SK-N-SH (cell line): ENCODE data around the gene RAI14. TPM values are rescaled to one million over a fixed set of nuclear protein-coding genes. Genes with fewer than 3 reads are reported as not detected.

ENCODE experiments used
- CTCF ChIA-PET: fragments of 300-600, 350-600 bp; formaldehyde crosslinking; extraction: SDS; loops from one replicate; lab custom pipeline; 2021; lab: Yijun Ruan, JAX
- POLR2A ChIA-PET: fragments of 350-600 bp; sonication (Branson Sonifier 250); formaldehyde crosslinking; extraction: SDS; loops from one replicate; lab custom pipeline; 2020; ENCODE audit warnings: antibody characterized with exemption, inconsistent platforms; lab: Yijun Ruan, JAX
- DNase-seq: peaks from one replicate; pipeline ENCODE4 v3.0.0; 2012
- H2AFZ ChIP-seq: fragments of 200-600 bp; sonication (generic); 2 replicates; pipeline ENCODE4 v1.8.1; 2016; ENCODE audit warnings: antibody characterized with exemption, mild to moderate bottlenecking, low read depth
- H3F3A ChIP-seq: fragments of 200-600 bp; sonication (generic); replicated peaks from 2 replicates; pipeline ENCODE3; 2016; ENCODE audit warnings: antibody characterized with exemption, mild to moderate bottlenecking; ENCODE audit not compliant: insufficient read depth
- H3K27ac ChIP-seq, 2 experiments: fragments of 200-500 bp in 1 of 2; fragments of 200-600 bp in 1 of 2; sonication (Bioruptor generic) in 1 of 2; sonication (generic), shearing (Covaris generic) in 1 of 2; 2 replicates each; pipeline versions ENCODE4 v1.5.1 to v1.6.1; 2014 to 2016; ENCODE audit warnings: low read depth in 2 of 2, inconsistent platforms in 1 of 2, low read length in 1 of 2, mild to moderate bottlenecking in 1 of 2, mixed read lengths in 1 of 2
- H3K27me3 ChIP-seq: fragments of 200-600 bp; sonication (generic), shearing (Covaris generic); 2 replicates; pipeline ENCODE4 v1.6.1; 2016; ENCODE audit warnings: mixed run types; ENCODE audit not compliant: insufficient read depth
- H3K36me3 ChIP-seq, 2 experiments: fragments of 200-500 bp in 1 of 2; fragments of 200-600 bp in 1 of 2; sonication (Bioruptor generic) in 1 of 2; sonication (generic) in 1 of 2; replicated peaks in 1 of 2; 2 replicates each; pipeline versions ENCODE3 to v1.5.1; 2014 to 2016; ENCODE audit warnings: low read length in 1 of 2, mild to moderate bottlenecking in 1 of 2; ENCODE audit not compliant: insufficient read depth in 2 of 2, control insufficient read depth in 1 of 2
- H3K4me1 ChIP-seq, 2 experiments: fragments of 200-500 bp in 1 of 2; fragments of 200-600 bp in 1 of 2; sonication (Bioruptor generic) in 1 of 2; sonication (generic), shearing (Covaris generic) in 1 of 2; 2 replicates each; pipeline versions ENCODE4 v1.5.1 to v1.6.1; 2014 to 2016; ENCODE audit warnings: low read depth in 1 of 2, low read length in 1 of 2, mixed run types in 1 of 2; ENCODE audit not compliant: insufficient read depth in 2 of 2, control insufficient read depth in 1 of 2
- H3K4me2 ChIP-seq: fragments of 200-600 bp; sonication (generic), shearing (Covaris generic); 2 replicates; pipeline ENCODE4 v1.6.1; 2017; ENCODE audit warnings: mixed run types
- H3K4me3 ChIP-seq, 2 experiments: fragments of 200-500 bp in 1 of 2; fragments of 200-600 bp in 1 of 2; sonication (Bioruptor generic) in 1 of 2; sonication (generic), shearing (Covaris generic) in 1 of 2; 2 replicates each; pipeline versions ENCODE4 v1.5.1 to v1.8.1; 2014 to 2016; ENCODE audit warnings: low read depth in 2 of 2, inconsistent platforms in 1 of 2, low read length in 1 of 2, mild to moderate bottlenecking in 1 of 2, mixed read lengths in 1 of 2, moderate library complexity in 1 of 2
- H3K79me2 ChIP-seq: fragments of 200-600 bp; sonication (generic); 2 replicates; pipeline ENCODE4 v1.8.1; 2017; ENCODE audit warnings: mild to moderate bottlenecking; ENCODE audit not compliant: insufficient read depth
- H3K9ac ChIP-seq: fragments of 200-600 bp; sonication (generic); 2 replicates; pipeline ENCODE4 v1.6.1; 2017; ENCODE audit warnings: mixed run types
- H3K9me2 ChIP-seq: fragments of 200-600 bp; sonication (generic); 2 replicates; pipeline ENCODE4 v1.6.1; 2017; ENCODE audit warnings: mixed run types
- H3K9me3 ChIP-seq: fragments of 200-600 bp; sonication (generic); 2 replicates; pipeline ENCODE4 v1.6.1; 2017; ENCODE audit warnings: mixed run types, mild to moderate bottlenecking, moderate library complexity
- H4K20me1 ChIP-seq: fragments of 200-600 bp; sonication (generic); 2 replicates; pipeline ENCODE4 v1.6.1; 2017; ENCODE audit warnings: mild to moderate bottlenecking, mixed run types; ENCODE audit not compliant: insufficient read depth
- CHD2 ChIP-seq: fragments of 150-350 bp; IDR thresholded peaks from 2 replicates; pipeline ENCODE4 v1.6.1; 2018; ENCODE audit warnings: low read length; ENCODE audit not compliant: partially characterized antibody
- FOSL2 ChIP-seq: IDR thresholded peaks from 2 replicates; pipeline ENCODE4 v1.4.0; 2012; ENCODE audit warnings: low read depth, mild to moderate bottlenecking, moderate library complexity, borderline replicate concordance
- GABPA ChIP-seq: IDR thresholded peaks from 2 replicates; pipeline ENCODE4 v1.4.0; 2012; ENCODE audit warnings: low read depth, mild to moderate bottlenecking
- JUND ChIP-seq: IDR thresholded peaks from 2 replicates; pipeline ENCODE4 v1.4.0; 2012
- MAX ChIP-seq: IDR thresholded peaks from 2 replicates; pipeline ENCODE4 v1.4.0; 2012; ENCODE audit warnings: low read depth
- MEF2A ChIP-seq: IDR thresholded peaks from 2 replicates; pipeline ENCODE4 v1.4.0; 2012; ENCODE audit warnings: low read depth, borderline replicate concordance
- NFIC ChIP-seq: IDR thresholded peaks from 2 replicates; pipeline ENCODE4 v1.4.0; 2012; ENCODE audit warnings: borderline replicate concordance
- NRF1 ChIP-seq: IDR thresholded peaks from 2 replicates; pipeline ENCODE4 v1.6.1; 2012; ENCODE audit warnings: low read depth, mild to moderate bottlenecking, low read length
- PBX3 ChIP-seq: IDR thresholded peaks from 2 replicates; pipeline ENCODE4; 2012
- REST ChIP-seq: IDR thresholded peaks from 2 replicates; pipeline ENCODE4 v1.6.1; 2012; ENCODE audit warnings: mild to moderate bottlenecking, low read depth, low read length, moderate library complexity
- RXRA ChIP-seq: IDR thresholded peaks from 2 replicates; pipeline ENCODE4 v1.4.0; 2012; ENCODE audit warnings: low read depth, mild to moderate bottlenecking, borderline replicate concordance
- TCF12 ChIP-seq: IDR thresholded peaks from 2 replicates; pipeline ENCODE4 v1.4.0; 2012
- USF2 ChIP-seq: fragments of 150-350 bp; IDR thresholded peaks from 2 replicates; pipeline ENCODE4 v1.6.1; 2017; ENCODE audit warnings: antibody characterized with exemption, low read length, low read depth, borderline replicate concordance
- YY1 ChIP-seq: IDR thresholded peaks from 2 replicates; pipeline ENCODE4 v1.4.0; 2012; ENCODE audit warnings: low read depth, mild to moderate bottlenecking
- WGBS: methylation state at CpG from one replicate; pipeline ENCODE4 v1.1.6; 2017; ENCODE audit warnings: low lambda C conversion rate; 5-methylcytosine and 5-hydroxymethylcytosine counted together
- polyA plus RNA-seq, 3 experiments: library from polyadenylated mRNA; depleted of rRNA; stranded (reverse); fragments of >200 nt; gene quantifications; 2 replicates each; pipeline ENCODE4 v1.2.3, GENCODE V29; 2012

Gene RAI14
- polyA plus RNA-seq, 1 of the 3 experiments (the other 2 are of a cell fraction) = 53.2 TPM

GRCh38 chr5:34680896-34681295, 24.8 kb downstream of the RAI14 start (continued):
- no peak for TF ChIP-seq REST
- no peak for TF ChIP-seq YY1
- no peak for TF ChIP-seq RXRA
- TF ChIP-seq CHD2 = no peak
- TF ChIP-seq NRF1 = no peak

- Histone ChIP-seq H3K9me3 (no peaks in the 10 kb centered on the region), H4K20me1 (peaks cover 51% of the 10 kb centered on the region), H3K4me2 (0 out of 2 replicates have a peak overlapping the region, but pooled peaks have one; percentile 17), H3K36me3 (peaks cover 1 to 7% of the 10 kb centered on the region in 2 experiments), H3F3A (peaks cover 37% of the 10 kb centered on the region), H3K9me2 (no peaks in the 10 kb centered on the region), H3K4me3 (no peak overlapping the region), H3K27me3 (no peaks in the 10 kb centered on the region), H2AFZ (no peak overlapping the region), H3K9ac (no peak overlapping the region), H3K27ac (peak overlapping the region in 1 of 2 experiments; percentile 94; a peak in 2 of 4 replicates), H3K4me1 (peaks cover 0 to 39% of the 10 kb centered on the region in 2 experiments), H3K79me2 (peaks cover 93% of the 10 kb centered on the region)
- POLR2A ChIA-PET = no interaction called here
- 43% methylated on average over 8 of the region's 8 CpGs for WGBS
- no peak for DNase-seq
- CTCF ChIA-PET = no interaction called here
- TF ChIP-seq JUND (0 out of 2 replicates have a peak, but pooled peaks have one; percentile 15), MAX (no peak; the same call in 1 of the 2 replicates), USF2 (no peak), CHD2 (no peak), MEF2A (0 out of 2 replicates have a peak, but pooled peaks have one; percentile 35), FOSL2 (peak; percentile 28; the same call in 1 of the 2 replicates), PBX3 (peak; percentile 39), TCF12 (peak; percentile 75), RXRA (peak; percentile 56; the same call in 1 of the 2 replicates), GABPA (no peak), NFIC (peak; percentile 67; the same call in 1 of the 2 replicates)
Measured at GRCh38 chr5:34682926-34683623, 26.9 kb downstream of the RAI14 start.
